Measurements from ENCODE around the gene STXBP5. TPM values are rescaled to one million over a fixed set of nuclear protein-coding genes. Genes with fewer than 3 reads are reported as not detected.

Gene STXBP5
- total and polyA plus RNA-seq, 9 of the 15 experiments (the other 6 are each of a cell fraction or from before 2014, with no cell fraction given), result 23.3 to 172 (median 71.5) TPM

- TF ChIP-seq RBM15 (IDR thresholded peaks at IDR 0.05; ENCODE audit: insufficient read depth, low read length) (no peak), ZNF639 (CRISPR knock-in tag; conservative IDR thresholded peaks at IDR 0.05 in 1 of 2, IDR thresholded peaks at IDR 0.05 in 1 of 2) (peak in 1 of 2 experiments; percentile 70; a peak in 1 of 4 replicates), SRSF7 (optimal IDR thresholded peaks at IDR 0.05; ENCODE audit: low read depth, low read length) (no peak), ZKSCAN8 (CRISPR knock-in tag; IDR thresholded peaks at IDR 0.05) (no peak), SMAD4 (CRISPR knock-in tag; conservative IDR thresholded peaks at IDR 0.05) (peak; percentile 81), SOX6 (IDR thresholded peaks at IDR 0.05) (peak; percentile 100), TARDBP (IDR thresholded peaks at IDR 0.05) (no peak), NFIX (CRISPR knock-in tag; IDR thresholded peaks at IDR 0.05; ENCODE audit: low read depth) (no peak)
- TF ChIP-seq, protein P1, sequence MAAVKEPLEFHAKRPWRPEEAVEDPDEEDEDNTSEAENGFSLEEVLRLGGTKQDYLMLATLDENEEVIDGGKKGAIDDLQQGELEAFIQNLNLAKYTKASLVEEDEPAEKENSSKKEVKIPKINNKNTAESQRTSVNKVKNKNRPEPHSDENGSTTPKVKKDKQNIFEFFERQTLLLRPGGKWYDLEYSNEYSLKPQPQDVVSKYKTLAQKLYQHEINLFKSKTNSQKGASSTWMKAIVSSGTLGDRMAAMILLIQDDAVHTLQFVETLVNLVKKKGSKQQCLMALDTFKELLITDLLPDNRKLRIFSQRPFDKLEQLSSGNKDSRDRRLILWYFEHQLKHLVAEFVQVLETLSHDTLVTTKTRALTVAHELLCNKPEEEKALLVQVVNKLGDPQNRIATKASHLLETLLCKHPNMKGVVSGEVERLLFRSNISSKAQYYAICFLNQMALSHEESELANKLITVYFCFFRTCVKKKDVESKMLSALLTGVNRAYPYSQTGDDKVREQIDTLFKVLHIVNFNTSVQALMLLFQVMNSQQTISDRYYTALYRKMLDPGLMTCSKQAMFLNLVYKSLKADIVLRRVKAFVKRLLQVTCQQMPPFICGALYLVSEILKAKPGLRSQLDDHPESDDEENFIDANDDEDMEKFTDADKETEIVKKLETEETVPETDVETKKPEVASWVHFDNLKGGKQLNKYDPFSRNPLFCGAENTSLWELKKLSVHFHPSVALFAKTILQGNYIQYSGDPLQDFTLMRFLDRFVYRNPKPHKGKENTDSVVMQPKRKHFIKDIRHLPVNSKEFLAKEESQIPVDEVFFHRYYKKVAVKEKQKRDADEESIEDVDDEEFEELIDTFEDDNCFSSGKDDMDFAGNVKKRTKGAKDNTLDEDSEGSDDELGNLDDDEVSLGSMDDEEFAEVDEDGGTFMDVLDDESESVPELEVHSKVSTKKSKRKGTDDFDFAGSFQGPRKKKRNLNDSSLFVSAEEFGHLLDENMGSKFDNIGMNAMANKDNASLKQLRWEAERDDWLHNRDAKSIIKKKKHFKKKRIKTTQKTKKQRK (IDR thresholded peaks at IDR 0.05; ENCODE audit: borderline replicate concordance, low read depth, low read length), result no peak
- TF ChIP-seq, protein P2, sequence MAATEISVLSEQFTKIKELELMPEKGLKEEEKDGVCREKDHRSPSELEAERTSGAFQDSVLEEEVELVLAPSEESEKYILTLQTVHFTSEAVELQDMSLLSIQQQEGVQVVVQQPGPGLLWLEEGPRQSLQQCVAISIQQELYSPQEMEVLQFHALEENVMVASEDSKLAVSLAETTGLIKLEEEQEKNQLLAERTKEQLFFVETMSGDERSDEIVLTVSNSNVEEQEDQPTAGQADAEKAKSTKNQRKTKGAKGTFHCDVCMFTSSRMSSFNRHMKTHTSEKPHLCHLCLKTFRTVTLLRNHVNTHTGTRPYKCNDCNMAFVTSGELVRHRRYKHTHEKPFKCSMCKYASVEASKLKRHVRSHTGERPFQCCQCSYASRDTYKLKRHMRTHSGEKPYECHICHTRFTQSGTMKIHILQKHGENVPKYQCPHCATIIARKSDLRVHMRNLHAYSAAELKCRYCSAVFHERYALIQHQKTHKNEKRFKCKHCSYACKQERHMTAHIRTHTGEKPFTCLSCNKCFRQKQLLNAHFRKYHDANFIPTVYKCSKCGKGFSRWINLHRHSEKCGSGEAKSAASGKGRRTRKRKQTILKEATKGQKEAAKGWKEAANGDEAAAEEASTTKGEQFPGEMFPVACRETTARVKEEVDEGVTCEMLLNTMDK (IDR thresholded peaks at IDR 0.05; ENCODE audit: borderline replicate concordance, insufficient read depth, low read depth, low read length, poor library complexity, severe bottlenecking), result no peak
- TF ChIP-seq, protein P3, sequence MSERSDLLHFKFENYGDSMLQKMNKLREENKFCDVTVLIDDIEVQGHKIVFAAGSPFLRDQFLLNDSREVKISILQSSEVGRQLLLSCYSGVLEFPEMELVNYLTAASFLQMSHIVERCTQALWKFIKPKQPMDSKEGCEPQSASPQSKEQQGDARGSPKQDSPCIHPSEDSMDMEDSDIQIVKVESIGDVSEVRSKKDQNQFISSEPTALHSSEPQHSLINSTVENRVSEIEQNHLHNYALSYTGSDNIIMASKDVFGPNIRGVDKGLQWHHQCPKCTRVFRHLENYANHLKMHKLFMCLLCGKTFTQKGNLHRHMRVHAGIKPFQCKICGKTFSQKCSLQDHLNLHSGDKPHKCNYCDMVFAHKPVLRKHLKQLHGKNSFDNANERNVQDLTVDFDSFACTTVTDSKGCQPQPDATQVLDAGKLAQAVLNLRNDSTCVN (CRISPR knock-in tag; IDR thresholded peaks at IDR 0.05), result no peak
Measured at GRCh38 chr6:147166360-147166944, 37.8 kb upstream of the STXBP5 start (continued).

Data from K562 (cell line).